ENCODE measurements around the gene HES6.

- TF ChIP-seq EZH2 (IDR thresholded peaks at IDR 0.05; ENCODE audit: low read length, missing control alignments) (no peak), CTCF (conservative IDR thresholded peaks at IDR 0.05 in 1 of 2, IDR thresholded peaks at IDR 0.05 in 1 of 2; ENCODE audit: low read depth in 1 of 2, low read length in 2 of 2) (no peak)
These were observed 35.7 kb downstream of the HES6 start for GRCh38 chr2:238203973-238204683.

Data from fibroblast of lung (primary cell).